GM19238 (cell line): Measurements from ENCODE around the gene PIP4K2A.

Experiments used
- DNase-seq: peaks from one replicate; pipeline ENCODE4 v3.0.0; 2011; ENCODE audit warnings: low spot score; ENCODE audit not compliant: insufficient read length

Gene PIP4K2A

GRCh38 chr10:22622242-22622806 is 92.1 kb downstream of the PIP4K2A start:
- no peak for DNase-seq

GRCh38 chr10:22621726-22622125 is 92.7 kb downstream of the PIP4K2A start:
- no peak for DNase-seq

GRCh38 chr10:22620929-22621328 is 93.4 kb downstream of the PIP4K2A start:
- no peak for DNase-seq

GRCh38 chr10:22620140-22620857 is 94.1 kb downstream of the PIP4K2A start:
- no peak for DNase-seq

GRCh38 chr10:22619101-22619500 is 95.3 kb downstream of the PIP4K2A start:
- no peak for DNase-seq

GRCh38 chr10:22618078-22618785 is 96.1 kb downstream of the PIP4K2A start:
- DNase-seq: no peak

GRCh38 chr10:22617516-22617915 is 96.9 kb downstream of the PIP4K2A start:
- no peak for DNase-seq

GRCh38 chr10:22617051-22617450 is 97.3 kb downstream of the PIP4K2A start:
- DNase-seq: no peak

- no peak for DNase-seq
Observed at GRCh38 chr10:22615819-22616499, 98.4 kb downstream of the PIP4K2A start.

GRCh38 chr10:22615101-22615500 is 99.3 kb downstream of the PIP4K2A start:
- no peak for DNase-seq

- no peak for DNase-seq
Observed at GRCh38 chr10:22613011-22613410, 101.4 kb downstream of the PIP4K2A start.

- no peak for DNase-seq
Observed at GRCh38 chr10:22612318-22612717, 102.1 kb downstream of the PIP4K2A start.

- DNase-seq: no peak
Observed at GRCh38 chr10:22611425-22612115, 102.8 kb downstream of the PIP4K2A start.

GRCh38 chr10:22610610-22611009 is 103.8 kb downstream of the PIP4K2A start:
- no peak for DNase-seq

GRCh38 chr10:22609719-22610465 is 104.5 kb downstream of the PIP4K2A start:
- DNase-seq: no peak

GRCh38 chr10:22609251-22609650 is 105.1 kb downstream of the PIP4K2A start:
- no peak for DNase-seq

GRCh38 chr10:22607261-22607660 is 107.1 kb downstream of the PIP4K2A start:
- no peak for DNase-seq

- DNase-seq: peak; percentile 45
Observed at GRCh38 chr10:22606164-22606614, 108.2 kb downstream of the PIP4K2A start.

GRCh38 chr10:22605168-22605567 is 109.2 kb downstream of the PIP4K2A start:
- no peak for DNase-seq

GRCh38 chr10:22604344-22605126 is 109.8 kb downstream of the PIP4K2A start:
- no peak for DNase-seq
